NCI-H2171 (cell line): ENCODE data around the gene TMEM135.
"Not testable (repeated sequence)": the region's sequence is repeated elsewhere in the genome, so short reads cannot be mapped to it uniquely, and the experiment has no call there.

Experiments used
- DNase-seq: peaks from one replicate; lab custom pipeline; 2025; lab: John Stamatoyannopoulos, UW

The TMEM135 gene

GRCh38 chr11:87020764-87021365 lies 16.9 kb upstream of the TMEM135 start:
- DNase-seq, result no peak

GRCh38 chr11:87022254-87022653 lies 15.5 kb upstream of the TMEM135 start:
- DNase-seq, result no peak

- no peak for DNase-seq
Observed at GRCh38 chr11:87022738-87023137, 15.0 kb upstream of the TMEM135 start.

- DNase-seq, result not testable (repeated sequence)
Observed at GRCh38 chr11:87026415-87026814, 11.3 kb upstream of the TMEM135 start.

- no peak for DNase-seq
Observed at GRCh38 chr11:87030458-87031054, 7.2 kb upstream of the TMEM135 start.

GRCh38 chr11:87031433-87032170 lies 6.1 kb upstream of the TMEM135 start:
- DNase-seq, result no peak

GRCh38 chr11:87033561-87033960 lies 4.2 kb upstream of the TMEM135 start:
- DNase-seq, result no peak

- DNase-seq, result no peak
Observed at GRCh38 chr11:87035976-87036583, 1.7 kb upstream of the TMEM135 start.

- DNase-seq, result no peak
Observed at GRCh38 chr11:87036756-87037449, 831 bp upstream of the TMEM135 start.

GRCh38 chr11:87038235-87038977 lies 672 bp downstream of the TMEM135 start:
- DNase-seq, result no peak

GRCh38 chr11:87039371-87039770 lies 1.6 kb downstream of the TMEM135 start:
- DNase-seq, result no peak

GRCh38 chr11:87043894-87044293 lies 6.2 kb downstream of the TMEM135 start:
- DNase-seq, result no peak

- no peak for DNase-seq
Observed at GRCh38 chr11:87046824-87047223, 9.1 kb downstream of the TMEM135 start.

- no peak for DNase-seq
Observed at GRCh38 chr11:87056091-87056490, 18.4 kb downstream of the TMEM135 start.

GRCh38 chr11:87057749-87058148 lies 20.0 kb downstream of the TMEM135 start:
- DNase-seq, result no peak

- DNase-seq, result no peak
Observed at GRCh38 chr11:87059596-87060390, 22.1 kb downstream of the TMEM135 start.

- DNase-seq, result no peak
Observed at GRCh38 chr11:87061766-87062165, 24.0 kb downstream of the TMEM135 start.

- no peak for DNase-seq
Observed at GRCh38 chr11:87063982-87064381, 26.2 kb downstream of the TMEM135 start.

- DNase-seq, result no peak
Observed at GRCh38 chr11:87072787-87073186, 35.1 kb downstream of the TMEM135 start.

GRCh38 chr11:87076260-87076783 lies 38.6 kb downstream of the TMEM135 start:
- no peak for DNase-seq
